22Rv1 (cell line): ENCODE measurements around the gene CDRT4.

Source experiments
- H3K27ac ChIP-seq: fragments of 450-650 bp; 2 replicates; pipeline ENCODE4 v1.5.1; 2017
- CTCF ChIP-seq: fragments of 450-650 bp; IDR thresholded peaks from 2 replicates; pipeline ENCODE4 v1.5.1; 2017; ENCODE audit warnings: mild to moderate bottlenecking
- ZFX ChIP-seq: fragments of 450-650 bp; IDR thresholded peaks from 2 replicates; pipeline ENCODE4 v1.6.1; 2017; ENCODE audit warnings: antibody characterized with exemption, borderline replicate concordance

CDRT4 gene

DNA sequence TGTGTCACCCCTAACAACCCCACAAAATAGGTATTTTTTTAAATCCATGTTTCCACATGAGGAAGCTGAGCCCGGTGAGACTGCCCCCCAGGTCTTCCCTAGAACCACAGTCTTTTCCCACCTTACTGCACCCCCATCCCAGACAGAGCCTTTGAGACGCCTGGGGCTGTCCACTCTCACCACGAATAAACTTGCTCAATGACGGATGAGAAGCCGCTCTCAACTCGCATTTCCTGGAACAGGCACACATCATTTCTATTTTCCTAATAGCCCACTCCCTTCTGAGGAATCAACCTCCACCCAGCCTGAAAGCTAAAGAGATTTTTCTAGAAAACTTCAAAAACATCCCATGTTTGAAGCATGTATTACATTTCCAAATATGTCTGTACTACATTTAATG, 14.1 kb upstream of the CDRT4 start:
- H3K27ac ChIP-seq, result no peak overlapping the region
- TF ChIP-seq CTCF (no peak), ZFX (no peak)

GRCh38 chr17:15480204-15480603, 12.8 kb upstream of the CDRT4 start:
- TF ChIP-seq CTCF (no peak), ZFX (no peak)
- no peak overlapping the region for H3K27ac ChIP-seq

- no peak for TF ChIP-seq CTCF
- no peak for TF ChIP-seq ZFX
- no peak overlapping the region for H3K27ac ChIP-seq
Measured at GRCh38 chr17:15479703-15480102, 12.3 kb upstream of the CDRT4 start.

DNA sequence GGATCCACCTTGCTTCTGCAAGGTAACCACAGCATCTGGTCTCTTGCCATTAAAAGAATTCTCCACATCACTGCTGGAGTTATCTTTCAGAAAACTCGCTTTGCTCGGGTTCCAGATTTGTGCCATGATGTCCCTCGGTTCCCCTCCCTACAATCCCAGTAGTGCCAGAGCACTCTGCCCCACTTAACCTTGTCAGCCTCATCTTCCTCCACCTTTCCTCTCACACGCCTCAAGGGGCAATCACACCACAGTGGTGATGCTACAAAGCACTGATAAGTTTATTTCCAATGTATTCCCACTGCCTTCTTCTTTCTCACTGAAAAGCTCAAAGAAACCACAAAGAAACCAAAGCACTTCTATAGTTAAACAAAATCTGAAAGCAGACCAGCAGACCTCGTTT, 11.4 kb upstream of the CDRT4 start:
- no peak for TF ChIP-seq ZFX
- no peak for TF ChIP-seq CTCF
- no peak overlapping the region for H3K27ac ChIP-seq

GRCh38 chr17:15475631-15476354, 8.4 kb upstream of the CDRT4 start:
- TF ChIP-seq ZFX (no peak), CTCF (no peak)
- H3K27ac ChIP-seq, result no peak overlapping the region

GRCh38 chr17:15472891-15473290, 5.5 kb upstream of the CDRT4 start:
- no peak overlapping the region for H3K27ac ChIP-seq
- TF ChIP-seq ZFX (no peak), CTCF (no peak)

DNA sequence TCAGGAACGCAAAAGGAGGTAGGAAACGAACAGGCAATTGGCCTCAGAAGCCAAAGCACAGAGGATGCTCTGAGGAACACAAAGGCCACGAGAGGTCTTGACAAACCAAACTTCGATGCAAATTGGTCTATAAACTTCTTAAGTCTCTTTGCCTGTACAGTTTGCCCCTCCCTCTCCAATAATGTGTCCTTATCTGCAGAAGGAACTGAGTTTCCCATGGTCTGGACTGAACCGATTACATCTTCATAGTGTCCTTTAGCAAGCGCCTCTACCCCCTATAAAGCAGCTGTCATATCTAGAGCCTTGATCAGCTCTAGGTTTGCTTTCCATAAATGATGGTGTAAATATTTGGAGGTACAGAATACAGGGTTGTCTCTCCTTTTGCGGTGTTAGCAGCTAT, 3.1 kb upstream of the CDRT4 start:
- no peak for TF ChIP-seq ZFX
- no peak for TF ChIP-seq CTCF
- no peak overlapping the region for H3K27ac ChIP-seq
